NCI-H2227 (cell line): Measurements from ENCODE around the gene ASCL2.

Experiments
- DNase-seq: peaks from one replicate; lab custom pipeline; 2025; ENCODE audit not compliant: unreplicated experiment; lab: John Stamatoyannopoulos, UW

The ASCL2 gene

GRCh38 chr11:2263071-2263565, 7.3 kb downstream of the ASCL2 start:
- DNase-seq = no peak

GRCh38 chr11:2262301-2263070, 7.9 kb downstream of the ASCL2 start:
- DNase-seq = no peak

GRCh38 chr11:2261436-2262230, 8.8 kb downstream of the ASCL2 start:
- no peak for DNase-seq

GRCh38 chr11:2260491-2261364, 9.7 kb downstream of the ASCL2 start:
- no peak for DNase-seq

GRCh38 chr11:2259897-2260451, 10.4 kb downstream of the ASCL2 start:
- no peak for DNase-seq

GRCh38 chr11:2259466-2259830, 10.9 kb downstream of the ASCL2 start:
- no peak for DNase-seq

GRCh38 chr11:2258501-2259465, 11.6 kb downstream of the ASCL2 start:
- DNase-seq = no peak

GRCh38 chr11:2256951-2257700, 13.3 kb downstream of the ASCL2 start:
- no peak for DNase-seq

GRCh38 chr11:2256293-2256913, 14.0 kb downstream of the ASCL2 start:
- DNase-seq = no peak

- DNase-seq = no peak
Observed at GRCh38 chr11:2252018-2252417, 18.4 kb downstream of the ASCL2 start.

- no peak for DNase-seq
Observed at GRCh38 chr11:2251138-2251537, 19.2 kb downstream of the ASCL2 start.

GRCh38 chr11:2250485-2250884, 19.9 kb downstream of the ASCL2 start:
- DNase-seq = no peak

- no peak for DNase-seq
Observed at GRCh38 chr11:2250041-2250440, 20.3 kb downstream of the ASCL2 start.

GRCh38 chr11:2249189-2249916, 21.0 kb downstream of the ASCL2 start:
- DNase-seq = no peak

- no peak for DNase-seq
Observed at GRCh38 chr11:2248762-2249161, 21.6 kb downstream of the ASCL2 start.

- DNase-seq = no peak
Observed at GRCh38 chr11:2248242-2248641, 22.1 kb downstream of the ASCL2 start.

GRCh38 chr11:2247496-2247895, 22.9 kb downstream of the ASCL2 start:
- no peak for DNase-seq

- no peak for DNase-seq
Observed at GRCh38 chr11:2240834-2241233, 29.6 kb downstream of the ASCL2 start.
